ENCODE results near the gene OR2F2.

OR2F2 gene

DNA sequence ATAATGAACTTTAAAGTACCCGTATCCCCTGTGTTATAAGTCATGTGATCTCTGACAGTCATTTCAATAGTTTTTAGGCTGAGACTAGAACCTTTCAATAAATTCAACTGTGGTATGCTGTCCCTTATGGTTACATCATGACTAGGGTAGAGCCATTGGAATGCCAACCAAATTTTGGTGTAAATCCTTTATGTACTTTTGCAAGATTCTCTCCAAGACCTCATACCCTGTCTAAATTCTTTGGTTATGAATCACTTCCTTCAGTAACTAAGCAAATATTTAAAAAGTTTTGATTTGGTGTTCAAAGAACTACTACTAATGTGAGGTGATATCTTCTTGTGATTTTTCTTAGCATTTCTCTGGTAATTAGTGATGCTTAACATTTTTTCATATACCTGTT is 44.3 kb downstream of the OR2F2 start:
- DNase-seq (ENCODE audit: extremely low read depth, low read depth) = no peak
- TF ChIP-seq, protein P1, sequence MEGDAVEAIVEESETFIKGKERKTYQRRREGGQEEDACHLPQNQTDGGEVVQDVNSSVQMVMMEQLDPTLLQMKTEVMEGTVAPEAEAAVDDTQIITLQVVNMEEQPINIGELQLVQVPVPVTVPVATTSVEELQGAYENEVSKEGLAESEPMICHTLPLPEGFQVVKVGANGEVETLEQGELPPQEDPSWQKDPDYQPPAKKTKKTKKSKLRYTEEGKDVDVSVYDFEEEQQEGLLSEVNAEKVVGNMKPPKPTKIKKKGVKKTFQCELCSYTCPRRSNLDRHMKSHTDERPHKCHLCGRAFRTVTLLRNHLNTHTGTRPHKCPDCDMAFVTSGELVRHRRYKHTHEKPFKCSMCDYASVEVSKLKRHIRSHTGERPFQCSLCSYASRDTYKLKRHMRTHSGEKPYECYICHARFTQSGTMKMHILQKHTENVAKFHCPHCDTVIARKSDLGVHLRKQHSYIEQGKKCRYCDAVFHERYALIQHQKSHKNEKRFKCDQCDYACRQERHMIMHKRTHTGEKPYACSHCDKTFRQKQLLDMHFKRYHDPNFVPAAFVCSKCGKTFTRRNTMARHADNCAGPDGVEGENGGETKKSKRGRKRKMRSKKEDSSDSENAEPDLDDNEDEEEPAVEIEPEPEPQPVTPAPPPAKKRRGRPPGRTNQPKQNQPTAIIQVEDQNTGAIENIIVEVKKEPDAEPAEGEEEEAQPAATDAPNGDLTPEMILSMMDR (IDR thresholded peaks at IDR 0.05; ENCODE audit: low read depth, low read length) = no peak

DNA sequence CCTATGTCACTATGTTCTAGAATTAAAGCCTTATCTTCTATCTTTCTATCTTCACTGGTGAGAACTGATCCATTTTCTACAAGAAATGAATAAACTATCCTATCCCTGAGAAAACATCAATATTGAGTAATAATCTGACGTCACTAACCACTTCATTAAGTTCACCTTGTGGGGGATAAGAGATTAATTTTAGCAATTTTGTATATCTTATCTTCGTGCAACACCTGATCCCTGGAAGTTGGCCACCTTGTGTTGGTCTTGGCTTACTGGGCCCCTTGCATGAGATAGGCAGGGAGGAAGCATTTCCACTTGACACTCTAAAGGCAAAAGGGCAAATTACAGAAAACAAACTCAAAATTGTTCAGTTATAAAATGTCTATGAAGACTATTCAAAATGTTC is 45.0 kb downstream of the OR2F2 start:
- TF ChIP-seq, protein P1 (IDR thresholded peaks at IDR 0.05; ENCODE audit: low read depth, low read length) = no peak
- no peak for DNase-seq (ENCODE audit: extremely low read depth, low read depth)

DNA sequence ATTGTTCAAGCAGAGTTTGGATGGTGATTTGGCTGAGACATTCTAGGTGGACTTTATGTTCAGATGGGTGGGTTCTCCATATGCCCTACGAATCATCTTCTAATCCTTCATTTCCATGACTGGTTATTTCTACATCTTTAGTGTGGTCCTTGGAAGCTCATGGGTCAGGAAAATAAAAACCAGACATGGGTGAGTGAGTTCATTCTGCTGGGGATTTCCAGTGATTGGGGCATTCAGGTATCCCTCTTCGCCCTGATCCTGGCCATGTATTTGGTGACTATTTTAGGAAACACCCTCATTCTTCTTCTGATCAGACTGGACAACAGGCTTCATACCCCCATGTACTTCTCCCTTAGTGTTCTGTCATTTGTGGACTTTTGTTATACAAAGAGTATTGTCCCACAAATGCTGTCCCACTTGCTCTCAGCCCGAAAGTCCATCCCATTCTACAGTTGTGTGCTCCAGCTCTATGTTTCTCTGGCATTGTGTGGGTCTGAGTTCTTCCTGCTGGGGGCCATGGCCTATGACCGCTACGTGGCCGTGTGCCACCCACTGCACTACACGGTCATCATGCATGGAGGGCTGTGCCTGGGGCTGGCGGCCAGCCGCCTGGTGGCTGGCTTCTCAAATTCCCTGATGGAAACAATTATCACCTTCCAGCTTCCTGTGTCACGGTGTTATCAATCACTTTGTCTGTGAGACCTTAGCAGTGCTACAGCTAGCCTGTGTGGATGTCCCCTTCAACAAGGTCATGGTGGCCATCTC is 45.9 kb downstream of the OR2F2 start:
- TF ChIP-seq, protein P1 (IDR thresholded peaks at IDR 0.05; ENCODE audit: low read depth, low read length) = no peak
- DNase-seq (ENCODE audit: extremely low read depth, low read depth) = no peak

DNA sequence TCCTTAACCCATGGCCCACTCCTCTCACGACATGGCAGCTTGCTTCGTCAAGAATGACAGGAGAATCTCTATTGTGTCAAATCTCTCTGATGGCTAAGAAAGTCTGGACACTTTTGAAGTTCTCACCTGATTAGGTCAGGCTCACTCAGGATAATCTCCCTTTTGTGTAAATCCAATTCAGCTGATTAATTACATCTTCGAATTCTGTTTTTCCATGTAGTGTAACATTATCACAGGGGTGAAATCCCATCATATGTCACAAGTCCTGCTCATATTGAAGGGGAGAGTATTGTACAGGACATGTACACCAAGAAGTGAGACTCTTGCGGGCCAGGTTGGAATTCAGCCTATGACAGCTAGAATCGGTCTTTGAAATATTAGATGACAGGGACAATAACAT is 48.9 kb downstream of the OR2F2 start:
- TF ChIP-seq, protein P1 (IDR thresholded peaks at IDR 0.05; ENCODE audit: low read depth, low read length) = no peak
- no peak for DNase-seq (ENCODE audit: extremely low read depth, low read depth)
